Neuronal stem cell (in vitro differentiated cells): ENCODE data around the gene PTAR1.

Source experiments
- DNase-seq: peaks from one replicate; pipeline ENCODE4 v3.0.0-alpha.2; 2013; ENCODE audit warnings: low spot score
- H2AFZ ChIP-seq: one replicate; pipeline ENCODE4 v1.6.1; 2013; ENCODE audit warnings: mild to moderate bottlenecking, low read length, inconsistent platforms
- H2AK5ac ChIP-seq: 2 replicates; pipeline ENCODE4 v1.6.1; 2013; ENCODE audit warnings: low read depth, mild to moderate bottlenecking, inconsistent platforms, low read length, moderate library complexity, mixed read lengths
- H2BK120ac ChIP-seq: 2 replicates; pipeline ENCODE4 v1.6.1; 2013; ENCODE audit warnings: low read depth, mild to moderate bottlenecking, inconsistent platforms, low read length, moderate library complexity, mixed read lengths
- H2BK12ac ChIP-seq: one replicate; pipeline ENCODE4 v1.6.1; 2013; ENCODE audit warnings: low read length, inconsistent platforms
- H2BK15ac ChIP-seq: 2 replicates; pipeline ENCODE4 v1.6.1; 2013; ENCODE audit warnings: mild to moderate bottlenecking, low read length, inconsistent platforms, mixed read lengths
- H2BK5ac ChIP-seq: one replicate; pipeline ENCODE4 v1.6.1; 2013; ENCODE audit warnings: inconsistent platforms, mild to moderate bottlenecking, low read length, moderate library complexity
- H3K14ac ChIP-seq: one replicate; pipeline ENCODE4 v1.6.1; 2013; ENCODE audit warnings: low read length, inconsistent platforms
- H3K18ac ChIP-seq: 2 replicates; pipeline ENCODE4 v1.6.1; 2013; ENCODE audit warnings: low read length, inconsistent platforms
- H3K23ac ChIP-seq: 2 replicates; pipeline ENCODE4 v1.6.1; 2013; ENCODE audit warnings: low read depth, mild to moderate bottlenecking, mixed read lengths, low read length, inconsistent platforms; ENCODE audit not compliant: poor library complexity
- H3K27ac ChIP-seq: replicated peaks from 3 replicates; pipeline ENCODE4 v1.5.1; 2013; ENCODE audit warnings: low read length, inconsistent platforms
- H3K27me3 ChIP-seq, 3 experiments: 2 replicates each; pipeline ENCODE4 v1.6.1; 2013; ENCODE audit warnings: low read length in 3 of 3, mild to moderate bottlenecking in 2 of 3, inconsistent platforms in 1 of 3, low read depth in 1 of 3, mixed read lengths in 1 of 3, moderate library complexity in 1 of 3; ENCODE audit not compliant: control insufficient read depth in 3 of 3, insufficient read depth in 3 of 3
- H3K36me3 ChIP-seq, 2 donors: replicated peaks in 1 of 2; 2 replicates each; pipeline ENCODE4 v1.6.1; 2013; ENCODE audit warnings: low read length in 2 of 2; ENCODE audit not compliant: control insufficient read depth in 2 of 2, insufficient read depth in 2 of 2
- H3K4ac ChIP-seq: 2 replicates; pipeline ENCODE4 v1.6.1; 2013; ENCODE audit warnings: inconsistent platforms, mild to moderate bottlenecking, low read length, moderate library complexity
- H3K4me1 ChIP-seq, 2 donors: 1 replicate in 1 of 2; 2 replicates in 1 of 2; pipeline ENCODE4 v1.6.1; 2013; ENCODE audit warnings: low read length in 2 of 2, low read depth in 1 of 2; ENCODE audit not compliant: control insufficient read depth in 2 of 2, insufficient read depth in 1 of 2
- H3K4me2 ChIP-seq: one replicate; pipeline ENCODE4 v1.6.1; 2013; ENCODE audit warnings: mild to moderate bottlenecking, low read length, inconsistent platforms; ENCODE audit not compliant: insufficient read depth, poor library complexity, severe bottlenecking
- H3K4me3 ChIP-seq, 2 donors: 2 replicates each; pipeline ENCODE4 v1.5.1; 2013; ENCODE audit warnings: low read length in 2 of 2, mild to moderate bottlenecking in 2 of 2, inconsistent platforms in 1 of 2, moderate library complexity in 1 of 2
- H3K79me1 ChIP-seq: one replicate; pipeline ENCODE4 v1.6.1; 2013; ENCODE audit warnings: low read depth, mild to moderate bottlenecking, inconsistent platforms, low read length, moderate library complexity
- H3K9ac ChIP-seq: one replicate; pipeline ENCODE4 v1.6.1; 2013; ENCODE audit warnings: mild to moderate bottlenecking, low read depth, low read length, inconsistent platforms; ENCODE audit not compliant: poor library complexity
- H3K9me3 ChIP-seq, 2 donors: replicated peaks in 1 of 2; 2 replicates each; pipeline versions ENCODE3 to v1.6.1; 2013; ENCODE audit warnings: low read length in 2 of 2, mild to moderate bottlenecking in 2 of 2, inconsistent platforms in 1 of 2, low read depth in 1 of 2, mixed read lengths in 1 of 2, moderate library complexity in 1 of 2; ENCODE audit not compliant: control insufficient read depth in 2 of 2, insufficient read depth in 1 of 2
- H4K8ac ChIP-seq: one replicate; pipeline ENCODE4 v1.6.1; 2013; ENCODE audit warnings: low read depth, mild to moderate bottlenecking, inconsistent platforms, low read length, moderate library complexity
- H4K91ac ChIP-seq: one replicate; pipeline ENCODE4 v1.6.1; 2013; ENCODE audit warnings: low read length, low read depth, mild to moderate bottlenecking, inconsistent platforms; ENCODE audit not compliant: poor library complexity
- WGBS, 2 donors: extraction: QIAGEN DNeasy Blood & Tissue Kit; methylation state at CpG; one replicate each; pipeline ENCODE4 v1.1.7; 2013; ENCODE audit warnings: missing lambda C conversion rate in 2 of 2, mixed read lengths in 1 of 2; ENCODE audit not compliant: insufficient read length in 2 of 2, insufficient replicate concordance in 1 of 2; ENCODE audit errors: extremely low coverage in 2 of 2; 5-methylcytosine and 5-hydroxymethylcytosine counted together

PTAR1 gene

DNA sequence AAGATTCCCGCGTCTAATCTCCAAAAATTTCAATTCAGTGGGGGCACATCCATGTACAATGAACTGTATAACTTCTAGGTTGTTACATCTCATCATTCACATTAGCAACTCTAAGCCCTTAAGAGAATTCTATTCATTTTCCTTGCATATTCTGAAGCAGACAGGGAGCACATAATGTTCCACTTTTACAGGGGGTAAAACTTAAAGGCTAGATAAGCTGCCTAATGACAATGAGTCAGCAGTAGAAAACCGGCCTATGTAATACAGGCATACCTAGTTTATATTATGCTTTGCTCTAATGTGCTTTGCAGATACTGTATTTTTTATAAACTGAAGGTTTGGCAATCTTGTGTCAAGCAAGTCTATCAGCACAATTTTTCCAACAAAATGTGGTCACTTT is 40.4 kb downstream of the PTAR1 start:
- Histone ChIP-seq H3K36me3 (peaks cover 5 to 99% of the 10 kb centered on the region in 2 donors), H4K91ac (no peak overlapping the region), H3K14ac (no peak overlapping the region), H3K4me1 (no peaks in the 10 kb centered on the region), H3K9me3 (peaks cover 0 to 18% of the 10 kb centered on the region in 2 donors), H3K18ac (no peak overlapping the region), H2BK12ac (no peak overlapping the region), H3K27ac (no peak overlapping the region), H3K9ac (no peak overlapping the region), H2BK5ac (no peak overlapping the region), H2BK15ac (no peak overlapping the region), H3K4ac (no peak overlapping the region), H2BK120ac (no peak overlapping the region), H3K4me3 (no peak overlapping the region), H3K23ac (no peak overlapping the region), H3K27me3 (no peaks in the 10 kb centered on the region), H3K79me1 (no peaks in the 10 kb centered on the region), H2AK5ac (no peak overlapping the region), H3K4me2 (no peak overlapping the region), H2AFZ (no peak overlapping the region), H4K8ac (no peak overlapping the region)
- WGBS, 2 donors: no CpG with 5 or more reads among the region's 3 CpGs
- no peak for DNase-seq

DNA sequence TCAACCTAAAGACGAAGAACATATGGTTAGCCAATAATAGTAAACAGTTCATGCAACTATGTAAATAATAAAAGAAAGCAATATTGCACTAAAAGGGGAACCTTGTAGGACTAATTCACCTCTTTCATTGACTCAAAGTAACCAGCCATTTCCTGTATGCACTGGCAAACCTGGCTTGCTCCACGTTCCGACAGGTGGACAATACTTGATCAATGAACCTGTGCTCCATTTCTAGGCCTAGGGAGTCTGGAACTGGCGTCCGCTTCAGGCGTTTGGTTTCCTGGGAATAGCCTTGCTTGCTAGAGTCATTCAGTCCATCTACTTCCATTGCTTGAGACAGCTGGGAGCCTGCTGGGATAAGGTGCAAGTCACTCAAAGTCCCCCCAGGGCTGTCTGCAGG is 41.6 kb downstream of the PTAR1 start:
- H2AK5ac ChIP-seq: no peak overlapping the region
- no peak overlapping the region for H3K14ac ChIP-seq
- WGBS, 2 donors: no CpG with 5 or more reads among the region's 6 CpGs
- H2BK12ac ChIP-seq: no peak overlapping the region
- H3K4me3 ChIP-seq: no peak overlapping the region
- H3K79me1 ChIP-seq: no peaks in the 10 kb centered on the region
- no peak overlapping the region for H3K4me2 ChIP-seq
- H3K9ac ChIP-seq: no peak overlapping the region
- H2BK5ac ChIP-seq: no peak overlapping the region
- no peak overlapping the region for H4K91ac ChIP-seq
- no peaks in the 10 kb centered on the region for H3K4me1 ChIP-seq
- H3K18ac ChIP-seq: no peak overlapping the region
- no peak overlapping the region for H2BK15ac ChIP-seq
- no peak overlapping the region for H3K4ac ChIP-seq
- H2BK120ac ChIP-seq: no peak overlapping the region
- no peak overlapping the region for H4K8ac ChIP-seq
- H3K9me3 ChIP-seq: peaks cover 0 to 18% of the 10 kb centered on the region in 2 donors
- H3K27ac ChIP-seq: no peak overlapping the region
- peaks cover 5 to 99% of the 10 kb centered on the region in 2 donors for H3K36me3 ChIP-seq
- no peak overlapping the region for H3K23ac ChIP-seq
- no peak for DNase-seq
- H3K27me3 ChIP-seq: no peaks in the 10 kb centered on the region
- no peak overlapping the region for H2AFZ ChIP-seq

DNA sequence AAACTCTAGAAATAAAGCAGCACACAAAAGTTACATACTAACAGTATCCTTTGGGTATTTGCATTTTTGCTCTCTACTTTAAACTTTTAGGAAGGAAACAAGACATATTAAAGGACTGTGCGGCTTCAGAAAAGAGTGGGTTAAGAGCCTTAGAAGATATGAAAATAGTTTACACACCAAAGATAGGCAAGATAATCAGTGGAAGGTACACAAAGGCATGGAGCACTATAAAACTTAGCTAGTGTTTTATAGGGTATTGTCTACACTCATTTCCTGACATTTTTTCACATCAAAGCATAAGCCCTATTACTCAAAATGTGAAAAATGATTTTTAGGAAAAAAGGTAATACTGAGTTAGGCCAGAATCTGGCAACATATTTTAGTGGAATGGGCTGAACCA is 44.0 kb downstream of the PTAR1 start:
- Histone ChIP-seq H2BK5ac (no peak overlapping the region), H3K27me3 (no peaks in the 10 kb centered on the region), H3K36me3 (peaks cover 4 to 99% of the 10 kb centered on the region in 2 donors), H2AFZ (no peak overlapping the region), H3K14ac (no peak overlapping the region), H3K9me3 (peaks cover 0 to 4% of the 10 kb centered on the region in 2 donors), H2BK120ac (no peak overlapping the region), H3K4me2 (no peak overlapping the region), H4K8ac (no peak overlapping the region), H3K4ac (no peak overlapping the region), H2AK5ac (no peak overlapping the region), H3K4me3 (no peak overlapping the region), H3K23ac (no peak overlapping the region), H3K27ac (no peak overlapping the region), H3K9ac (no peak overlapping the region), H3K18ac (no peak overlapping the region), H2BK15ac (no peak overlapping the region), H2BK12ac (no peak overlapping the region), H3K4me1 (no peaks in the 10 kb centered on the region), H4K91ac (no peak overlapping the region), H3K79me1 (no peaks in the 10 kb centered on the region)
- DNase-seq: no peak
- WGBS, 2 donors: no CpG with 5 or more reads among the region's 1 CpG

- no peak overlapping the region for H3K27ac ChIP-seq
- no peak overlapping the region for H2BK15ac ChIP-seq
- H3K23ac ChIP-seq: no peak overlapping the region
- no peak overlapping the region for H2BK5ac ChIP-seq
- H3K4me1 ChIP-seq: no peaks in the 10 kb centered on the region
- no peaks in the 10 kb centered on the region for H3K27me3 ChIP-seq
- no peak overlapping the region for H2BK120ac ChIP-seq
- H3K79me1 ChIP-seq: no peaks in the 10 kb centered on the region
- no peak overlapping the region for H3K14ac ChIP-seq
- no peak overlapping the region for H3K18ac ChIP-seq
- H3K4me3 ChIP-seq: no peak overlapping the region
- no peak overlapping the region for H4K8ac ChIP-seq
- WGBS, 2 donors: no CpG with 5 or more reads among the region's 3 CpGs
- no peak overlapping the region for H2BK12ac ChIP-seq
- H3K9ac ChIP-seq: no peak overlapping the region
- DNase-seq: no peak
- no peak overlapping the region for H3K4ac ChIP-seq
- no peaks in the 10 kb centered on the region for H3K9me3 ChIP-seq
- no peak overlapping the region for H2AFZ ChIP-seq
- H4K91ac ChIP-seq: no peak overlapping the region
- H2AK5ac ChIP-seq: no peak overlapping the region
- no peak overlapping the region for H3K4me2 ChIP-seq
- H3K36me3 ChIP-seq: peaks cover 4 to 98% of the 10 kb centered on the region in 2 donors
Measured at GRCh38 chr9:69715096-69715495, 44.7 kb downstream of the PTAR1 start.
